Osteocyte (in vitro differentiated cells): ENCODE results near the gene HIVEP3. TPM values are rescaled to one million over a fixed set of nuclear protein-coding genes. Genes with fewer than 3 reads are reported as not detected.

Source experiments
- DNase-seq: peaks from one replicate; pipeline ENCODE4 v3.0.0; 2021; ENCODE audit warnings: mixed read lengths; ENCODE audit not compliant: unreplicated experiment; ENCODE audit errors: extremely low spot score
- H3K27ac Mint-ChIP-seq: one replicate; pipeline ENCODE4 v1.8.0; 2021; ENCODE audit warnings: mild to moderate bottlenecking, mixed read lengths; ENCODE audit not compliant: unreplicated experiment
- H3K27me3 Mint-ChIP-seq: one replicate; pipeline ENCODE4 v1.8.0; 2021; ENCODE audit warnings: mixed read lengths; ENCODE audit not compliant: unreplicated experiment
- H3K36me3 Mint-ChIP-seq: one replicate; pipeline ENCODE4 v1.8.0; 2021; ENCODE audit warnings: mixed read lengths; ENCODE audit not compliant: unreplicated experiment
- H3K4me1 Mint-ChIP-seq: one replicate; pipeline ENCODE4 v1.8.0; 2021; ENCODE audit warnings: mixed read lengths; ENCODE audit not compliant: unreplicated experiment
- H3K4me3 Mint-ChIP-seq: one replicate; pipeline ENCODE4 v1.8.0; 2021; ENCODE audit warnings: mild to moderate bottlenecking, moderate library complexity, mixed read lengths; ENCODE audit not compliant: unreplicated experiment
- H3K9me3 Mint-ChIP-seq: one replicate; pipeline ENCODE4 v1.8.0; 2021; ENCODE audit warnings: mixed read lengths; ENCODE audit not compliant: unreplicated experiment
- total RNA-seq: library from RNA; stranded (reverse); gene quantifications from 2 replicates; pipeline ENCODE4 v1.2.1, GENCODE V29; 2021
- TF ChIP-seq, protein P1 (sequence below): fragments of 200-600 bp; sonication (generic); IDR thresholded peaks from 2 replicates; pipeline ENCODE4 v1.5.0; 2021; ENCODE audit warnings: antibody characterized with exemption, mild to moderate bottlenecking, moderate library complexity

The HIVEP3 gene
- total RNA-seq, 1 donor from 2014 or later = 0.97 TPM

DNA sequence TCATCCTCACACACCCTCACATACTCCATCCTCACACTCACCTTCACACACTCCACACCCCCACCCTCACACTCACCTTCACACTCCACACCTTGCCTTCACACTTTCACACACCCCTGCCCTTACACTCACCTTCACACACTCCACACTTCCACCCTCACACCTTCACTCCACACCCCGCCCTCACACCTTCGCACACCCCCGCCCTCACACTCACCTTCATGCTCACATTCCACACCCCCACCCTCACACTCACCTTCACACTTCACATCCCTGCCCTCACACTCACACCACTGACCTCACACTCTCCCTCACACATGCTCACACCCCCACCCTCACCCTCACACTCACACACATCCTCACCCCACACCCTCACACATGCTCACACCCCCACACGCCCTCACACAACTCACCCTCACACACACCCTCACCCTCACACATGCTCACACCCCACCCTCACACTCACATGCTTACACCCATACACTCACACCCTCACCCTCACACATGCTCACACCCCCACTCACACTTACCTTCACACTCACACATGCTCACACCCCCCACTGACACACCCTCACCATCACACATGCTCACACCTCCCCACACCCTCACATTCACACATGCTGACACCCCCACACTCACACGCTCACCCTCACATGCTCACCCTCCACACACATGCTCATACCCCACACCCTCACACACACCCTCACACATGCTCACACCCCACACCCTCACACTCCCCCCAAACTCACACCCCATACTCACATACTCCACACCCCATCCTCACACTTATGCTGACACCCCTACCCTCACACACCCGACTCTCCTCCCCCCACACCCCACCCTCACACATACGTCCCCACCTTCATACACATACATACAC lies 389.8 kb downstream of the HIVEP3 start:
- TF ChIP-seq, protein P1, sequence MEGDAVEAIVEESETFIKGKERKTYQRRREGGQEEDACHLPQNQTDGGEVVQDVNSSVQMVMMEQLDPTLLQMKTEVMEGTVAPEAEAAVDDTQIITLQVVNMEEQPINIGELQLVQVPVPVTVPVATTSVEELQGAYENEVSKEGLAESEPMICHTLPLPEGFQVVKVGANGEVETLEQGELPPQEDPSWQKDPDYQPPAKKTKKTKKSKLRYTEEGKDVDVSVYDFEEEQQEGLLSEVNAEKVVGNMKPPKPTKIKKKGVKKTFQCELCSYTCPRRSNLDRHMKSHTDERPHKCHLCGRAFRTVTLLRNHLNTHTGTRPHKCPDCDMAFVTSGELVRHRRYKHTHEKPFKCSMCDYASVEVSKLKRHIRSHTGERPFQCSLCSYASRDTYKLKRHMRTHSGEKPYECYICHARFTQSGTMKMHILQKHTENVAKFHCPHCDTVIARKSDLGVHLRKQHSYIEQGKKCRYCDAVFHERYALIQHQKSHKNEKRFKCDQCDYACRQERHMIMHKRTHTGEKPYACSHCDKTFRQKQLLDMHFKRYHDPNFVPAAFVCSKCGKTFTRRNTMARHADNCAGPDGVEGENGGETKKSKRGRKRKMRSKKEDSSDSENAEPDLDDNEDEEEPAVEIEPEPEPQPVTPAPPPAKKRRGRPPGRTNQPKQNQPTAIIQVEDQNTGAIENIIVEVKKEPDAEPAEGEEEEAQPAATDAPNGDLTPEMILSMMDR = no peak

DNA sequence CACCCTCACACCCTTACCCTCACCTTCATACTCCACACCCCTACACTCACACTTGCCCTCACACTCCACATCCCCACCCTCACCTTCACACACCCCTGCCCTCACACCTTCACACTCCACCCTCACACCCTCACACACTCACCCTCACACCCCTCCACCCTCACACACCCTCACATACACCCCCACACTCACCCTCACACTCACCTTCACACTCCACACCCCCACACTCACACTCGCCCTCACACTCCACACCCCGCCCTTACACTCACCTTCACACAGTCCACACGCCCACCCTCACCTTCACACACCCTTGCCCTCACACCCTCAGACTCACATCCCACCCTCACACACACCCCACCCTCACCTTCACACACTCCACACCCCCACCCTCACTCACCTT lies 390.6 kb downstream of the HIVEP3 start:
- H3K27me3 Mint-ChIP-seq = peaks cover 13% of the 10 kb centered on the region
- no peaks in the 10 kb centered on the region for H3K36me3 Mint-ChIP-seq
- H3K4me3 Mint-ChIP-seq = no peak overlapping the region
- no peaks in the 10 kb centered on the region for H3K9me3 Mint-ChIP-seq
- no peaks in the 10 kb centered on the region for H3K4me1 Mint-ChIP-seq
- DNase-seq = no peak
- TF ChIP-seq, protein P1 = no peak
- H3K27ac Mint-ChIP-seq = no peak overlapping the region

More for the DNA sequence above, 389.8 kb downstream of the HIVEP3 start:
- Mint-ChIP-seq H3K4me3 (no peak overlapping the region), H3K36me3 (no peaks in the 10 kb centered on the region), H3K4me1 (no peaks in the 10 kb centered on the region), H3K27me3 (peaks cover 13% of the 10 kb centered on the region), H3K9me3 (no peaks in the 10 kb centered on the region), H3K27ac (no peak overlapping the region)
- DNase-seq = no peak

DNA sequence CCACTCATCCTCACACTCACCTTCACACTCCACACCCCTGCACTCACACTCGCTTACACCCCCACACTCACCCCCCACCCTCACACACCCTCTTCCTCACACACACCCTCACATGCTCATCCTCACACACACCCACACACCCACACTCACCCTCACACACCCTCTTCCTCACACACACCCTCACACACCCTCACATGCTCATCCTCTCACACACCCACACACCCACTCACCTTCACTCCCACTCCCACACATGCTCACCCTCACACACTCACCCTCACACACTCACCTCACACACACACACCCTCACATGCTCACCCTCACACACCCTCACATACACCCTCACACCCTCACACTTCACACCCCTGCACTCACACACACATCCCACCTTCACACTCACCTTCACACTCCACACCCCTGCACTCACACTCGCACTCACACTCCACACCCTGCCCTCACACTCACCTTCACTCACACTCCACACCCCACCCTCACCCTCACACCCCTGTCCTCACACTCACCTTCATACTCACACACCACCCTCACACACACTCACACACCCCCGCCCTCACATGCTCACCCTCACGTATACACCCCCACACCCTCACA lies 391.7 kb downstream of the HIVEP3 start:
- Mint-ChIP-seq H3K27ac (no peak overlapping the region), H3K36me3 (no peaks in the 10 kb centered on the region), H3K27me3 (peaks cover 6% of the 10 kb centered on the region), H3K4me3 (no peak overlapping the region), H3K9me3 (no peaks in the 10 kb centered on the region), H3K4me1 (no peaks in the 10 kb centered on the region)
- DNase-seq = no peak
- TF ChIP-seq, protein P1 = no peak

DNA sequence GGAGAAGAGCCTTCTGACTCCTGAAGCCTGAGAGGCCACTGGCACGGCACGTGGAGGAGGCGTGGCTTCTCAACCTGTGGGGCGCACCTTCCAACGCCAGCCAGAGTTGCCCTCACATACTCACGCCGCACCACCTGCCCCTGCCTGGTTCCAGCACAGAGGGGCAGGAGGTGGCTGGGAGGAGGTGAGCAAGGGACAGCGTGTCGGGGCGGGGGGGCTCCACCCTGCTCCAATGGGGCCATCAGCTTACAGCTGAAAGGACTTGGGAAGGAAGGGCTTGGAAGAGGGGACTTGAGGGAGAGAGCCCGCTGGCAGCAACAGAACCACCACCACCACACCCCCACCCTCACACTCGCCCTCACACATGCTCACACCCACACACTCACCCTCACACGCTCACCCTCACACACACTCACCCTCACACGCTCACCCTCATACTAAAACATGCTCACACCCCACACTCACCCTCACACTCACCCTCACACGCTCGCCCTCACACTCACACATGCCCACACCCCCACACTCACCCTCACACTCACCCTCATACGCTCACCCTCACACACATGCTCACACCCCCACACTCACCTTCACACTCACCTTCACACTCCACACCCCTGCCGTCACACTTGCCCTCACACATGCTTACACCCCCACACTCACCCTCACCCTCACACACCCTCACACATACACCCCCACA lies 392.7 kb downstream of the HIVEP3 start:
- H3K27ac Mint-ChIP-seq = no peak overlapping the region
- H3K9me3 Mint-ChIP-seq = no peaks in the 10 kb centered on the region
- H3K4me1 Mint-ChIP-seq = no peaks in the 10 kb centered on the region
- H3K36me3 Mint-ChIP-seq = no peaks in the 10 kb centered on the region
- TF ChIP-seq, protein P1 = no peak
- no peak overlapping the region for H3K4me3 Mint-ChIP-seq
- DNase-seq = no peak
- H3K27me3 Mint-ChIP-seq = peaks cover 3% of the 10 kb centered on the region
